ENCODE results near the gene CSTF1.
"Not testable (repeated sequence)": the region's sequence is repeated elsewhere in the genome, so short reads cannot be mapped to it uniquely, and the experiment has no call there.

Gene CSTF1

GRCh38 chr20:56411287-56411686, 18.8 kb downstream of the CSTF1 start:
- not testable (repeated sequence) for DNase-seq

- DNase-seq, result no peak
Measured at GRCh38 chr20:56411759-56412472, 19.5 kb downstream of the CSTF1 start, which contains the start of gene CASS4. Gene CASS4 (plus strand): TSS chr20:56412260. CDS start chr20:56412459, 199 bp downstream.

- no peak for DNase-seq
Measured at GRCh38 chr20:56412473-56412790, 20.0 kb downstream of the CSTF1 start.

GRCh38 chr20:56412949-56413348, 20.5 kb downstream of the CSTF1 start:
- no peak for DNase-seq

GRCh38 chr20:56414842-56415765, 22.7 kb downstream of the CSTF1 start:
- DNase-seq, result no peak

- no peak for DNase-seq
Measured at GRCh38 chr20:56417402-56417801, 25.0 kb downstream of the CSTF1 start.

- DNase-seq, result no peak
Measured at GRCh38 chr20:56417911-56418310, 25.5 kb downstream of the CSTF1 start.

- DNase-seq, result no peak
Measured at GRCh38 chr20:56418385-56418861, 26.0 kb downstream of the CSTF1 start.

GRCh38 chr20:56420028-56420427, 27.6 kb downstream of the CSTF1 start:
- no peak for DNase-seq

- no peak for DNase-seq
Measured at GRCh38 chr20:56420940-56421688, 28.7 kb downstream of the CSTF1 start.

- DNase-seq, result no peak
Measured at GRCh38 chr20:56422076-56422823, 29.8 kb downstream of the CSTF1 start.

GRCh38 chr20:56422824-56423189, 30.4 kb downstream of the CSTF1 start:
- no peak for DNase-seq

GRCh38 chr20:56423211-56423610, 30.8 kb downstream of the CSTF1 start:
- no peak for DNase-seq

- DNase-seq, result no peak
Measured at GRCh38 chr20:56423886-56424285, 31.4 kb downstream of the CSTF1 start.

GRCh38 chr20:56424931-56425330, 32.5 kb downstream of the CSTF1 start:
- DNase-seq, result no peak

GRCh38 chr20:56426026-56426425, 33.6 kb downstream of the CSTF1 start:
- no peak for DNase-seq

- DNase-seq, result no peak
Measured at GRCh38 chr20:56426926-56427325, 34.5 kb downstream of the CSTF1 start.

- DNase-seq, result no peak
Measured at GRCh38 chr20:56427797-56428196, 35.4 kb downstream of the CSTF1 start.

- no peak for DNase-seq
Measured at GRCh38 chr20:56428410-56428809, 36.0 kb downstream of the CSTF1 start.

- no peak for DNase-seq
Measured at GRCh38 chr20:56428881-56429280, 36.4 kb downstream of the CSTF1 start.

- DNase-seq, result no peak
Measured at GRCh38 chr20:56429502-56429901, 37.1 kb downstream of the CSTF1 start.

- no peak for DNase-seq
Measured at GRCh38 chr20:56429941-56430340, 37.5 kb downstream of the CSTF1 start.

GRCh38 chr20:56430461-56430860, 38.0 kb downstream of the CSTF1 start:
- no peak for DNase-seq

Measured in DMS53 (cell line).